ENCODE results near the gene RFX1. TPM values are rescaled to one million over a fixed set of nuclear protein-coding genes. Genes with fewer than 3 reads are reported as not detected.

Gene RFX1
- total RNA-seq, 1 experiment from 2014 or later: 3.3 TPM

GRCh38 chr19:13920940-13921747, 85.0 kb downstream of the RFX1 start:
- Histone ChIP-seq H3K9me3 (no peaks in the 10 kb centered on the region; the same call in 1 of the 2 replicates), H3K27me3 (no peaks in the 10 kb centered on the region), H3K4me3 (no peak overlapping the region), H3K36me3 (peaks cover 56% of the 10 kb centered on the region)
- peak; percentile 51 for DNase-seq

- Histone ChIP-seq H3K4me3 (no peak overlapping the region), H3K27me3 (no peaks in the 10 kb centered on the region), H3K9me3 (no peaks in the 10 kb centered on the region; the same call in 1 of the 2 replicates), H3K36me3 (peaks cover 58% of the 10 kb centered on the region)
- DNase-seq: no peak
Observed at GRCh38 chr19:13920524-13920923, 85.6 kb downstream of the RFX1 start.

- DNase-seq: no peak
- no peaks in the 10 kb centered on the region for H3K27me3 ChIP-seq
Observed at GRCh38 chr19:13918726-13919411, 87.3 kb downstream of the RFX1 start.

GRCh38 chr19:13917888-13918406, 88.2 kb downstream of the RFX1 start:
- Histone ChIP-seq H3K27me3 (no peaks in the 10 kb centered on the region), H3K4me3 (no peak overlapping the region), H3K9me3 (no peaks in the 10 kb centered on the region; the same call in 1 of the 2 replicates), H3K36me3 (peaks cover 58% of the 10 kb centered on the region)
- no peak for DNase-seq

More at GRCh38 chr19:13918726-13919411, 87.3 kb downstream of the RFX1 start:
- no peaks in the 10 kb centered on the region; the same call in 1 of the 2 replicates for H3K9me3 ChIP-seq
- no peak overlapping the region for H3K4me3 ChIP-seq
- peaks cover 54% of the 10 kb centered on the region for H3K36me3 ChIP-seq

GRCh38 chr19:13914777-13915176, 91.3 kb downstream of the RFX1 start:
- no peaks in the 10 kb centered on the region for H3K27me3 ChIP-seq
- H3K9me3 ChIP-seq: no peaks in the 10 kb centered on the region
- peaks cover 45% of the 10 kb centered on the region for H3K36me3 ChIP-seq
- DNase-seq: no peak
- no peak overlapping the region for H3K4me3 ChIP-seq

GRCh38 chr19:13913352-13913751, 92.8 kb downstream of the RFX1 start:
- Histone ChIP-seq H3K4me3 (no peak overlapping the region), H3K36me3 (peaks cover 34% of the 10 kb centered on the region), H3K9me3 (no peaks in the 10 kb centered on the region), H3K27me3 (no peaks in the 10 kb centered on the region)
- no peak for DNase-seq

Other genes with a start within 250 kb of the RFX1 start
- gene MRI1, start 241.8 kb downstream of the RFX1 start, total RNA-seq (2014; rRNA removed; shearing (Covaris generic); ENCODE audit: low replicate concordance): 27.8 and 37.2 TPM in 2 replicates
- 70.3 and 247 TPM in 2 replicates for gene C19orf53, start 231.9 kb downstream of the RFX1 start, total RNA-seq (2014; rRNA removed; shearing (Covaris generic); ENCODE audit: low replicate concordance)
- 4.8 and 7.9 TPM in 2 replicates for gene ZSWIM4, start 210.9 kb downstream of the RFX1 start, total RNA-seq (2014; rRNA removed; shearing (Covaris generic); ENCODE audit: low replicate concordance)
- gene NANOS3, start 129.2 kb downstream of the RFX1 start, total RNA-seq (2014; rRNA removed; shearing (Covaris generic); ENCODE audit: low replicate concordance): not detected in 2 replicates
- gene BRME1, start 100.2 kb downstream of the RFX1 start, total RNA-seq (2014; rRNA removed; shearing (Covaris generic); ENCODE audit: low replicate concordance): 5.1 and 8.4 TPM in 2 replicates
- 26.2 and 27.3 TPM in 2 replicates for gene CC2D1A, start 100.1 kb downstream of the RFX1 start, total RNA-seq (2014; rRNA removed; shearing (Covaris generic); ENCODE audit: low replicate concordance)
- not detected in 2 replicates for gene PODNL1, start 67.9 kb downstream of the RFX1 start, total RNA-seq (2014; rRNA removed; shearing (Covaris generic); ENCODE audit: low replicate concordance)
- 13.8 and 22.9 TPM in 2 replicates for gene DCAF15, start 53.8 kb downstream of the RFX1 start, total RNA-seq (2014; rRNA removed; shearing (Covaris generic); ENCODE audit: low replicate concordance)
- gene RLN3, start 21.8 kb upstream of the RFX1 start, total RNA-seq (2014; rRNA removed; shearing (Covaris generic); ENCODE audit: low replicate concordance): not detected in 2 replicates
- gene IL27RA, start 25.4 kb upstream of the RFX1 start, total RNA-seq (2014; rRNA removed; shearing (Covaris generic); ENCODE audit: low replicate concordance): 3.3 and 8.4 TPM in 2 replicates
- not detected in 2 replicates for gene PALM3, start 55.8 kb upstream of the RFX1 start, total RNA-seq (2014; rRNA removed; shearing (Covaris generic); ENCODE audit: low replicate concordance)
- gene MISP3, start 66.5 kb upstream of the RFX1 start, total RNA-seq (2014; rRNA removed; shearing (Covaris generic); ENCODE audit: low replicate concordance): 1.6 and 2.3 TPM in 2 replicates
- not detected in 2 replicates for gene C19orf67, start 79.5 kb upstream of the RFX1 start, total RNA-seq (2014; rRNA removed; shearing (Covaris generic); ENCODE audit: low replicate concordance)
- gene SAMD1, start 84.4 kb upstream of the RFX1 start, total RNA-seq (2014; rRNA removed; shearing (Covaris generic); ENCODE audit: low replicate concordance): 41.9 and 99.7 TPM in 2 replicates
- 22.7 and 48.4 TPM in 2 replicates for gene PRKACA, start 111.4 kb upstream of the RFX1 start, total RNA-seq (2014; rRNA removed; shearing (Covaris generic); ENCODE audit: low replicate concordance)
- 49.2 and 63.3 TPM in 2 replicates for gene ASF1B, start 130.3 kb upstream of the RFX1 start, total RNA-seq (2014; rRNA removed; shearing (Covaris generic); ENCODE audit: low replicate concordance)
- gene ADGRL1, start 199.8 kb upstream of the RFX1 start, total RNA-seq (2014; rRNA removed; shearing (Covaris generic); ENCODE audit: low replicate concordance): 2.8 and 9.7 TPM in 2 replicates

Data from MG63 (cell line).